CD4-positive, alpha-beta memory T cell (primary cell): Measurements from ENCODE around the gene STEAP1B. TPM values are rescaled to one million over a fixed set of nuclear protein-coding genes. Genes with fewer than 3 reads are reported as not detected.
"Not testable (repeated sequence)": the region's sequence is repeated elsewhere in the genome, so short reads cannot be mapped to it uniquely, and the experiment has no call there.

Experiments
- CTCF ChIA-PET: fragments of 350-600 bp; sonication (Branson Sonifier 250); formaldehyde crosslinking; loops from one replicate; lab custom pipeline; 2021; ENCODE audit warnings: inconsistent platforms; ENCODE audit not compliant: partially characterized antibody; lab: Charles Lee
- POLR2A ChIA-PET: fragments of 350-600 bp; sonication (Branson Sonifier 250); formaldehyde crosslinking; loops from one replicate; lab custom pipeline; 2021; ENCODE audit not compliant: partially characterized antibody; lab: Charles Lee
- DNase-seq, 5 donors: peaks; one replicate each; pipeline versions ENCODE4 v3.0.0 to v3.0.0-alpha.2; 2020 to 2022; ENCODE audit warnings: mixed read lengths in 1 of 5
- H3K27ac ChIP-seq: one replicate; pipeline ENCODE4 v1.7.0; 2013; ENCODE audit warnings: low read depth, low read length
- H3K27me3 ChIP-seq: 2 replicates; pipeline ENCODE4 v1.7.0; 2013; ENCODE audit warnings: mild to moderate bottlenecking, low read length, moderate library complexity; ENCODE audit not compliant: insufficient read depth
- H3K36me3 ChIP-seq: 2 replicates; pipeline ENCODE4 v1.7.0; 2013; ENCODE audit warnings: mild to moderate bottlenecking, low read length, moderate library complexity; ENCODE audit not compliant: insufficient read depth
- H3K4me1 ChIP-seq: 2 replicates; pipeline ENCODE4 v1.7.0; 2013; ENCODE audit warnings: mild to moderate bottlenecking, low read length, moderate library complexity; ENCODE audit not compliant: insufficient read depth
- H3K4me3 ChIP-seq, 2 donors: one replicate each; pipeline ENCODE4 v1.7.0; 2013; ENCODE audit warnings: low read length in 2 of 2, mild to moderate bottlenecking in 1 of 2
- H3K9me3 ChIP-seq, 2 donors: one replicate each; pipeline ENCODE4 v1.7.0; 2013; ENCODE audit warnings: low read length in 2 of 2, control low read depth in 1 of 2; ENCODE audit not compliant: control insufficient read depth in 1 of 2
- H3K27ac Mint-ChIP-seq, 7 donors: one replicate each; pipeline ENCODE4 v1.8.0; 2020 to 2021; ENCODE audit warnings: mixed read lengths in 7 of 7, mild to moderate bottlenecking in 6 of 7, inconsistent platforms in 3 of 7, moderate library complexity in 3 of 7
- H3K27me3 Mint-ChIP-seq, 2 donors: one replicate each; pipeline ENCODE4 v1.8.0; 2020 to 2021; ENCODE audit warnings: mixed read lengths in 2 of 2
- H3K36me3 Mint-ChIP-seq, 2 donors: one replicate each; pipeline ENCODE4 v1.8.0; 2020 to 2021; ENCODE audit warnings: mixed read lengths in 2 of 2, inconsistent platforms in 1 of 2, mild to moderate bottlenecking in 1 of 2
- H3K4me1 Mint-ChIP-seq, 4 donors: one replicate each; pipeline ENCODE4 v1.8.0; 2020 to 2021; ENCODE audit warnings: mixed read lengths in 4 of 4, mild to moderate bottlenecking in 1 of 4
- H3K4me3 Mint-ChIP-seq, 8 donors: one replicate each; pipeline ENCODE4 v1.8.0; 2020 to 2021; ENCODE audit warnings: mixed read lengths in 8 of 8, mild to moderate bottlenecking in 7 of 8, moderate library complexity in 6 of 8, inconsistent platforms in 3 of 8
- H3K9me3 Mint-ChIP-seq, 8 donors: one replicate each; pipeline ENCODE4 v1.8.0; 2020 to 2021; ENCODE audit warnings: mixed read lengths in 8 of 8, mild to moderate bottlenecking in 5 of 8, inconsistent platforms in 3 of 8, moderate library complexity in 1 of 8
- intact Hi-C: fragments of 100-400 bp; cut with micrococcal nuclease; formaldehyde crosslinking; loops from one replicate; pipeline ENCODE4 v1.15.1; 2023
- polyA plus RNA-seq, 2 donors: library from polyadenylated mRNA; unstranded; fragments of 300-500 nt; fragmentation: Illumina TruSeq; gene quantifications; one replicate each; pipeline ENCODE4 v1.2.3, GENCODE V29; 2021
- total RNA-seq, 2 experiments: library from RNA; stranded (reverse); gene quantifications; one replicate each; pipeline ENCODE4 v1.2.3, GENCODE V29; 2021

The STEAP1B gene
- total and polyA plus RNA-seq, 4 experiments from 2014 or later: not detected

- Histone ChIP-seq H3K9me3 (no peaks in the 10 kb centered on the region), H3K36me3 (no peaks in the 10 kb centered on the region), H3K4me1 (no peaks in the 10 kb centered on the region), H3K4me3 (no peak overlapping the region), H3K27ac (no peak overlapping the region), H3K27me3 (no peaks in the 10 kb centered on the region)
- intact Hi-C loops: no loop called here
- no peak overlapping the region for H3K4me3 Mint-ChIP-seq
- DNase-seq: no peak
- no peaks in the 10 kb centered on the region for H3K9me3 Mint-ChIP-seq
- no peaks in the 10 kb centered on the region for H3K36me3 Mint-ChIP-seq
- peaks cover 0 to 10% (median 3%) of the 10 kb centered on the region in 4 donors for H3K4me1 Mint-ChIP-seq
- no peak overlapping the region for H3K27ac Mint-ChIP-seq
- peaks cover 5 to 20% of the 10 kb centered on the region in 2 donors for H3K27me3 Mint-ChIP-seq
- ChIA-PET CTCF (interaction anchor here (1.2 kb wide), 1 partner anchor 358 kb away, joined by 3 read pairs; no protein-coding TSS in a partner anchor), POLR2A (no interaction called here)
Observed at GRCh38 chr7:22441157-22441556, 58.8 kb downstream of the STEAP1B start.

- Histone ChIP-seq H3K4me3 (no peak overlapping the region), H3K27me3 (no peaks in the 10 kb centered on the region), H3K9me3 (no peaks in the 10 kb centered on the region), H3K4me1 (no peaks in the 10 kb centered on the region), H3K36me3 (no peaks in the 10 kb centered on the region), H3K27ac (no peak overlapping the region)
- intact Hi-C loops: no loop called here
- Mint-ChIP-seq H3K27ac (no peak overlapping the region), H3K27me3 (peaks cover 5 to 18% of the 10 kb centered on the region in 2 donors), H3K4me3 (no peak overlapping the region), H3K9me3 (peaks cover 0 to 1% (median 0%) of the 10 kb centered on the region in 8 donors), H3K36me3 (no peaks in the 10 kb centered on the region), H3K4me1 (peaks cover 0 to 3% (median under 1%) of the 10 kb centered on the region in 4 donors)
- ChIA-PET CTCF (interaction anchor here (1.4 kb wide), 1 partner anchor 13 kb away, joined by 3 read pairs; no protein-coding TSS in a partner anchor), POLR2A (no interaction called here)
- no peak for DNase-seq
Observed at GRCh38 chr7:22438994-22439393, 61.0 kb downstream of the STEAP1B start.

GRCh38 chr7:22436552-22436951 is 63.4 kb downstream of the STEAP1B start:
- H3K9me3 ChIP-seq, intact Hi-C loops, H3K27me3 ChIP-seq, H3K27ac ChIP-seq, POLR2A ChIA-PET, H3K4me3 ChIP-seq, H3K9me3 Mint-ChIP-seq, H3K4me1 Mint-ChIP-seq, DNase-seq, H3K36me3 ChIP-seq, H3K27me3 Mint-ChIP-seq, H3K36me3 Mint-ChIP-seq, H3K4me3 Mint-ChIP-seq, H3K4me1 ChIP-seq: not testable (repeated sequence)
- CTCF ChIA-PET: interaction anchor here (1.0 kb wide), 1 partner anchor 8 kb away, joined by 3 read pairs; no protein-coding TSS in a partner anchor
- peak overlapping the region in 1 of 7 donors; percentile 7 for H3K27ac Mint-ChIP-seq

GRCh38 chr7:22435720-22436119 is 64.3 kb downstream of the STEAP1B start:
- H3K36me3 ChIP-seq: no peaks in the 10 kb centered on the region
- H3K4me3 ChIP-seq: no peak overlapping the region
- intact Hi-C loops: no loop called here

GRCh38 chr7:22435105-22435504 is 64.9 kb downstream of the STEAP1B start:
- H3K36me3 Mint-ChIP-seq: no peaks in the 10 kb centered on the region
- Histone ChIP-seq H3K4me3 (no peak overlapping the region), H3K27me3 (no peaks in the 10 kb centered on the region), H3K27ac (no peak overlapping the region), H3K4me1 (no peaks in the 10 kb centered on the region), H3K9me3 (no peaks in the 10 kb centered on the region), H3K36me3 (no peaks in the 10 kb centered on the region)
- H3K4me3 Mint-ChIP-seq: peak overlapping the region in 1 of 8 donors; percentile 32
- POLR2A ChIA-PET: no interaction called here
- peaks cover 0 to 1% (median 0%) of the 10 kb centered on the region in 8 donors for H3K9me3 Mint-ChIP-seq
- CTCF ChIA-PET: no interaction called here
- peaks cover 3 to 7% of the 10 kb centered on the region in 2 donors for H3K27me3 Mint-ChIP-seq
- intact Hi-C loops: no loop called here
- H3K4me1 Mint-ChIP-seq: peaks cover 0 to 3% (median under 1%) of the 10 kb centered on the region in 4 donors
- peak overlapping the region in 1 of 7 donors; percentile 42 for H3K27ac Mint-ChIP-seq
- no peak for DNase-seq

More at GRCh38 chr7:22435720-22436119, 64.3 kb downstream of the STEAP1B start:
- Histone ChIP-seq H3K27ac (no peak overlapping the region), H3K4me1 (no peaks in the 10 kb centered on the region), H3K27me3 (no peaks in the 10 kb centered on the region), H3K9me3 (no peaks in the 10 kb centered on the region)
- Mint-ChIP-seq H3K27ac (no peak overlapping the region), H3K4me3 (no peak overlapping the region), H3K9me3 (peaks cover 0 to 1% (median 0%) of the 10 kb centered on the region in 8 donors), H3K36me3 (no peaks in the 10 kb centered on the region), H3K27me3 (peaks cover 3 to 7% of the 10 kb centered on the region in 2 donors), H3K4me1 (peaks cover 0 to 3% (median under 1%) of the 10 kb centered on the region in 4 donors)
- POLR2A ChIA-PET: no interaction called here
- CTCF ChIA-PET: no interaction called here
- DNase-seq: no peak

GRCh38 chr7:22433710-22434460 is 66.1 kb downstream of the STEAP1B start:
- Mint-ChIP-seq H3K36me3 (no peaks in the 10 kb centered on the region), H3K4me1 (peaks cover 0 to 3% (median under 1%) of the 10 kb centered on the region in 4 donors), H3K27me3 (peaks cover 3 to 7% of the 10 kb centered on the region in 2 donors), H3K27ac (no peak overlapping the region), H3K9me3 (peaks cover 0 to 1% (median 0%) of the 10 kb centered on the region in 8 donors), H3K4me3 (no peak overlapping the region)
- DNase-seq: no peak
- intact Hi-C loops: no loop called here
- H3K36me3 ChIP-seq: no peaks in the 10 kb centered on the region
- H3K4me1 ChIP-seq: no peaks in the 10 kb centered on the region
- no peaks in the 10 kb centered on the region for H3K9me3 ChIP-seq
- ChIA-PET POLR2A (no interaction called here), CTCF (no interaction called here)
- no peak overlapping the region for H3K4me3 ChIP-seq
- H3K27me3 ChIP-seq: no peaks in the 10 kb centered on the region
- H3K27ac ChIP-seq: no peak overlapping the region

- POLR2A ChIA-PET, H3K4me3 Mint-ChIP-seq, CTCF ChIA-PET, H3K36me3 Mint-ChIP-seq, H3K4me1 ChIP-seq, H3K27ac Mint-ChIP-seq, H3K4me3 ChIP-seq, DNase-seq, H3K27me3 Mint-ChIP-seq, H3K27ac ChIP-seq, H3K27me3 ChIP-seq, H3K36me3 ChIP-seq, H3K9me3 ChIP-seq, intact Hi-C loops, H3K9me3 Mint-ChIP-seq, H3K4me1 Mint-ChIP-seq: not testable (repeated sequence)
Observed at GRCh38 chr7:22433165-22433700, 66.8 kb downstream of the STEAP1B start.
